ENCODE data around the gene ARHGAP23.
A peak's percentile ranks its signal among the peaks of the same experiment; 100 is the strongest.

Gene ARHGAP23

GRCh38 chr17:38551121-38551520 lies 122.9 kb downstream of the ARHGAP23 start:
- no peak for DNase-seq (ENCODE audit: low read depth, low spot score)

DNA sequence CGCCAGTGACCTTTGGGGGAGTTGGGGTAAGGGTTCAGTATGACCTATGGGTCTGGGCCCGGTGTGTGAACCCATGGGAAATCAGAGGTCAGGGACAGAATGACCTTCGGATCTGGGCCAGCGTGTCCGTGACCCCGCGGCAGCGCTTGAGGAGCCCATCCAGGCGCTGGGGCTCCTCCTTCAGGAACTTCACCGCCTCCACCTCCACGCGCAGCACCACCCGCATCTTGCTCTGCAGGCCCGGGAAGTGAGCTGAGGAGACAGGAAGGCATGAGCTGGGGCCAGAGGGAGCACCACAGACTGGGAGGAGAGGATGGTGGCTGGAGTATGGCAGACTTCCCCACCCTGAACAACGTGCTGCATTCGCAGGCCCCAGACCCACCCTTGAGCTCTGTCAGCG lies 124.1 kb downstream of the ARHGAP23 start:
- DNase-seq (ENCODE audit: low read depth, low spot score), result no peak

GRCh38 chr17:38554430-38555350 lies 126.4 kb downstream of the ARHGAP23 start:
- DNase-seq (ENCODE audit: low read depth, low spot score), result no peak

DNA sequence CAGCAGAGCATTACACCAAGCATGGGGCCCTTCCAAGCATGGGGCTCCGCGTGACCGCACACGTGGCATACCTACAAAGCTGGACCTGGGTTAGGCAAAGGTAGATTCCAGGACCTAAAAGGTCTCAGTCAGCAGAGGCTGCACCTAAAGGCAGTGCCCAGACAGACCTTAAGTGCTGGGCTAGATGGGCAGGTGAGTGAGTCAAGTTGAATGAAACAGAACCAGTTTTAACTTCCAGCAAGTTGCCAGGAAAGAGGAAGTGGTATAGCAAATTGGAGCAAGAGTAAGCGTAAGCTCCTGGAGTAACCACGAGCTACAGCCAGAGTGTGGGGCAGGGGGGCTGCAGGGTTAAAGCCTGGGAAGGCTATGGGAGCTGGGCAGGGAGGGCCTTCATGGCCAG lies 128.0 kb downstream of the ARHGAP23 start:
- DNase-seq (ENCODE audit: low read depth, low spot score), result no peak

DNA sequence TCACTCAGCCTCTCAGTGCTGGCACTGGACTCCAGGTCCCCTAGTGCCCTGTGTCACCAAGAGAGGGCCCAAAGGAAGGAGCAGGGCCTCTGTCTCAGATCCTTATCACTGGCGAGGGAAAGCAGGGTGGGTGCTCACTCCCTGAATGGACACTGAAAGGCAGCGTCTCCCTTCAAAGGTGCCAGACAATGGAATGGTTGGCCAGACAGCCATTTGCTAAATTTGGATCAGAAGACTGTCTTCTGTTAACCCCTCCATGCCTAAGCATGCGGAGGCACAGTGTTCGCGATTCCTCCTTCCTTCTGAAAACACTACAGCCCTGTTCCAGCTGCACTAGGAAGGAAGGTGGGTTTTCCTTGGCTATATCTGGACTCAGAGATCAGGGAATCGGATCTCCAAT lies 129.1 kb downstream of the ARHGAP23 start:
- DNase-seq (ENCODE audit: low read depth, low spot score), result no peak

- peak; percentile 78 for DNase-seq (ENCODE audit: low read depth, low spot score)
Observed at GRCh38 chr17:38557836-38558727, 129.8 kb downstream of the ARHGAP23 start.

DNA sequence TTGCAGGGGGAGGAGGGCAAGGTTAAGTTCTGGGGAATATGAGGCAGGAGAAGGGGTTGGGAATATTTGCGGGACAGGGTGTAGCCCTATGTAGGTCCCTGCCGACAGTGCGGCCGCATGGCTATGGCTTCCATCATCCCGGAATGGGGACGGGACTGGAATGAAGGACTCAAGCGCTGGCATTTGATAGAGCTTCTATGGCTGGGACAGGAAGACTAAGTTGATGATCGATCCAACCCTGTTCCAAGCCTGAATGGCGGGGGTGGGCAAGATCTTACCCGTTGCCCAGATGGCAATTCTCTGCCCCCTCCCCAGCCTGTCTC lies 130.4 kb downstream of the ARHGAP23 start:
- DNase-seq (ENCODE audit: low read depth, low spot score), result no peak

- DNase-seq (ENCODE audit: low read depth, low spot score), result peak; percentile 81
Observed at GRCh38 chr17:38559051-38559879, 131.0 kb downstream of the ARHGAP23 start.

GRCh38 chr17:38559880-38560230 lies 131.6 kb downstream of the ARHGAP23 start:
- no peak for DNase-seq (ENCODE audit: low read depth, low spot score)

GRCh38 chr17:38560503-38561318 lies 132.4 kb downstream of the ARHGAP23 start:
- DNase-seq (ENCODE audit: low read depth, low spot score), result no peak

DNA sequence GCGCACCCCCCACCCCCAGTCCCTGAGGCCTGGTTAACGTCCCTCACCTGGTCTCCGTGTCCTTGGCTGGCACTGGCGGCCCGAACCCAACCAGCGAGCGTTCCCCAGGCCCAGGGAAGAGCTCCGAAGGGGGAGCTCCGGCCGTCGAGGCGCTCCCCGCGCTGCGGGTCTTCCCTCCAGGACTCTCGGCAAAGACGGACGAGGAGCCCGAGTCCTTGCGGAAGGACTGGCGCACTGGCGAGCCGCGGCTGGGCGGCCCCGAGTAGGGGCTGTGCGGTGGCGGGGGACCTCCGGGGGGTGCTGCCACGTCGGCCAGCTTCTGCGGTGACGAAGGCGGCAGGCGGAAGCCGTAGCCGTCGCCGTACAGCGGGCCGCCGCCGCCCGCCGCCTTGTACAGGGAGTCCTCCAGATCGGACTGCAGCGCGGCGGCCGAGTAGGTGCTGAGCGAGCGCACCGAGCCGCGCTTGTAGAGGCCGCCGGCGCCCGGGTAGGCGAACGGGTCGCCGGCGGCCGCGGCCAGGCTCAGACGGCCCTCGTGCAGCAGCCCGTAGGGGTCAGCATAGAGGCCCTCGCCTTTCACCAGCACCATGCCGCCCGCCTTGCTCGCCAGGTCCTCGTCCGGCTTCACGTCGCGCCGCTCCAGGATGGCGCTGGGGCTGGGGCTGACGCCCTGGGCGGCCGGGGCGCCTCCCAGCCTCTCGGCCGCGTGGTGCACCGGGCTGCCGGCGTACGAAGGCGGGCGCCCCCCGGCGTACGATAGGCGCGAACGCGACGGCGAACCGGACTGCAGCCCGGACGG lies 133.4 kb downstream of the ARHGAP23 start:
- DNase-seq (ENCODE audit: low read depth, low spot score), result no peak
